Ishikawa (cell line): ENCODE results near the gene NUB1.

Experiments
- CREB1 ChIP-seq: IDR thresholded peaks from 2 replicates; pipeline ENCODE4 v1.6.1; 2012; ENCODE audit warnings: low read depth
- TAF1 ChIP-seq: IDR thresholded peaks from 2 replicates; pipeline ENCODE4 v1.6.1; 2012; ENCODE audit warnings: low read depth, mild to moderate bottlenecking

DNA sequence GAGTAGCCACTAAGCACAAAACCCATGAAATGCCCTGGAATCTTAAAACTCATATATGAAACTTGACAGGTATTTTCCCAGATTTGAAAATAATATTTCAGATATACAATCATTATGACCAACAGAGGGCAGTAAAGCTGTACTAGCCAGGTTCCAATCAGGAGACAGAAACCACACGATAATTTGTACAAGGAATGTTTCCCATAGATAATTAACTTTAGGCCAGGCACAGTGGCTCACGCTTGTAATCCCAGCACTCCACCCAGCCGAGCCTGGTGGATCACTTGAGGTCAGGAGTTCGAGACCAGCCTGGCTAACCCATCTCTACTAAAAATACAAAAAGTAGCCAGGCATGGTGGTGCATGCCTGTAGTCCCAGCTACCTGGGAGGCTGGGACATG is 31.0 kb upstream of the NUB1 start:
- TF ChIP-seq CREB1 (no peak), TAF1 (no peak)
